ENCODE data around the gene RNF41.

RNF41 gene

DNA sequence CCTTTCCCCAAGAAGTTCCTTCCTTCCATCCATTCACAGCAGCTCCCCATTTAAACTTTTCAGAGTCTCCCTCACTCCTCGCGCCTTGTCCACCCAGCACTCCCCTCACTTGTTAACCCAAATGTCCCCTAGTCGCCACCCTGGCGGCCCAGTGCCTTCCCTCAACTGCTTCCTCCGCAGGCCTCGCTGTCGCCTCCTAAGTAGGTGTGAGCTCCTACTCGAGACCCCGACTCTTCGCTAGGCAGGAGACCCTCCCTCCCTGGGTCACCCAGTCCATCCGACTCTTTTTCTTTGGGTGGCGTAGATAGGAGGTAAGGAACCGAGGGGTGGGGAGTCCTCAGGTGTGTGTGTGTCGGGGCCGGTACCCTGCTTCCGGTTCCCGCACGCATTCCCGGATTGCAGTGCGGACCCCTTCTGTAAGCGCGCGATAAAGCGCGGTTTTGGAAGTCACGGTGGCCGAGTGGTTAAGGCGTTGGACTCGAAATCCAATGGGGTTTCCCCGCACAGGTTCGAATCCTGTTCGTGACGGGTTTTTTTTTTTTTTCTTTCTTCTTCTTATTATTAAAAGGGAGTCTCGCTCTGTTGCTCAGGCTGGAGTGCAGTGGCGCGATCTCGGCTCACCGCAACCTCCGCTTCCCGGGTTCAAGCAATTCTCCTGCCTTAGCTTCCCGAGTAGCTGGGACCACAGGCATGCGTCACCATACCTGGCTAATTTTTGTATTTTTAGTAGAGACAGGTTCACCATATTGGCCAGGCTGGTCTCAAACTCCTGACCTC, 31.6 kb downstream of the RNF41 start:
- Histone ChIP-seq H3K4me2 (ENCODE audit: low read length) (peak overlapping the region; percentile 85), H3K9me3 (ENCODE audit: control insufficient read depth, insufficient read depth, low read length) (no peaks in the 10 kb centered on the region), H3K4me3 (ENCODE audit: low read length) (peak overlapping the region; percentile 90), H3K36me3 (ENCODE audit: control insufficient read depth, low read length) (peaks cover 37% of the 10 kb centered on the region), H3K79me2 (ENCODE audit: control insufficient read depth, low read length) (peaks cover 37% of the 10 kb centered on the region), H3K27me3 (ENCODE audit: control insufficient read depth, low read length) (no peaks in the 10 kb centered on the region), H4K20me1 (ENCODE audit: control insufficient read depth, insufficient read depth, low read depth, low read length) (peaks cover 8% of the 10 kb centered on the region; the same call in 1 of the 2 replicates), H3K27ac (ENCODE audit: low read depth, low read length) (peak overlapping the region; percentile 77), H3K9me2 (replicated peaks; ENCODE audit: control insufficient read depth, low read length) (no peaks in the 10 kb centered on the region), H3K4me1 (ENCODE audit: control insufficient read depth, low read length) (peaks cover 42% of the 10 kb centered on the region), H3F3A (ENCODE audit: control insufficient read depth, insufficient read depth) (peaks cover 17% of the 10 kb centered on the region)
- no peak for TF ChIP-seq EZH2phosphoT487 (IDR thresholded peaks at IDR 0.05; ENCODE audit: borderline replicate concordance, low read length)
- TF ChIP-seq CTCF (IDR thresholded peaks at IDR 0.05; ENCODE audit: low read depth, low read length, poor library complexity, severe bottlenecking) = peak; percentile 26

- no peaks in the 10 kb centered on the region for H3K27me3 ChIP-seq (ENCODE audit: control insufficient read depth, low read length)
- H3K27ac ChIP-seq (ENCODE audit: low read depth, low read length) = peak within 1 kb of the TSS; percentile 77
- TF ChIP-seq EZH2phosphoT487 (IDR thresholded peaks at IDR 0.05; ENCODE audit: borderline replicate concordance, low read length) (no peak), CTCF (IDR thresholded peaks at IDR 0.05; ENCODE audit: low read depth, low read length, poor library complexity, severe bottlenecking) (peak; percentile 76)
Measured at GRCh38 chr12:56189099-56189917, 32.4 kb downstream of the RNF41 start, which contains the start of gene SMARCC2. Gene SMARCC2, minus strand, starts transcription at chr12:56189483. Its CDS starts 22 bp downstream, at chr12:56189461.

DNA sequence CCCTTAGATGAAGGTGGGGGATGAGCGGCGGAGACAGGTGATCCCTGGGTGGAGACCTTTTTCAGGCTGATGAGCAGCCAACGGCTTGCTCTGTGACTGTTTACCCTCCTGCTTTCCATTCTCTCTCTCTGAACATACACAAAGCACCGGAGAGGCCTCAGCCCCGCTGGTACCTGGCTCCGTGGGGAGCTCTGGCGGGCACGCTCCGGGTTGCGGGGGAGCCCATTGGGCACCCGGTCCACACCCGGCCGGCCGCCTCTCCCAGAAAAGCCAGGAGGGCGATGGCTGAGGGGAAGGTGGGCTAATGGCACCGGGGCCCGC, 33.0 kb downstream of the RNF41 start:
- Histone ChIP-seq H3K4me3 (ENCODE audit: low read length) (peak overlapping the region; percentile 97), H4K20me1 (ENCODE audit: control insufficient read depth, insufficient read depth, low read depth, low read length) (peaks cover 8% of the 10 kb centered on the region; the same call in 1 of the 2 replicates), H3K79me2 (ENCODE audit: control insufficient read depth, low read length) (peaks cover 42% of the 10 kb centered on the region), H3K4me2 (ENCODE audit: low read length) (peak overlapping the region; percentile 98), H3K9me2 (replicated peaks; ENCODE audit: control insufficient read depth, low read length) (no peaks in the 10 kb centered on the region), H3K4me1 (ENCODE audit: control insufficient read depth, low read length) (peaks cover 37% of the 10 kb centered on the region), H3K36me3 (ENCODE audit: control insufficient read depth, low read length) (peaks cover 51% of the 10 kb centered on the region), H3K9me3 (ENCODE audit: control insufficient read depth, insufficient read depth, low read length) (no peaks in the 10 kb centered on the region), H3K27ac (ENCODE audit: low read depth, low read length) (peak overlapping the region; percentile 57), H3F3A (ENCODE audit: control insufficient read depth, insufficient read depth) (peaks cover 11% of the 10 kb centered on the region), H3K27me3 (ENCODE audit: control insufficient read depth, low read length) (no peaks in the 10 kb centered on the region)
- no peak for TF ChIP-seq EZH2phosphoT487 (IDR thresholded peaks at IDR 0.05; ENCODE audit: borderline replicate concordance, low read length)
- no peak for TF ChIP-seq CTCF (IDR thresholded peaks at IDR 0.05; ENCODE audit: low read depth, low read length, poor library complexity, severe bottlenecking)

More at GRCh38 chr12:56189099-56189917, 32.4 kb downstream of the RNF41 start, which contains the start of gene SMARCC2:
- H3K9me3 ChIP-seq (ENCODE audit: control insufficient read depth, insufficient read depth, low read length) = no peaks in the 10 kb centered on the region
- peaks cover 39% of the 10 kb centered on the region for H3K4me1 ChIP-seq (ENCODE audit: control insufficient read depth, low read length)
- H3K9me2 ChIP-seq (replicated peaks; ENCODE audit: control insufficient read depth, low read length) = no peaks in the 10 kb centered on the region
- peaks cover 45% of the 10 kb centered on the region for H3K36me3 ChIP-seq (ENCODE audit: control insufficient read depth, low read length)
- H3K4me2 ChIP-seq (ENCODE audit: low read length) = peak within 1 kb of the TSS; percentile 98
- H3F3A ChIP-seq (ENCODE audit: control insufficient read depth, insufficient read depth) = peaks cover 12% of the 10 kb centered on the region
- H3K79me2 ChIP-seq (ENCODE audit: control insufficient read depth, low read length) = peaks cover 40% of the 10 kb centered on the region
- H4K20me1 ChIP-seq (ENCODE audit: control insufficient read depth, insufficient read depth, low read depth, low read length) = peaks cover 8% of the 10 kb centered on the region; the same call in 1 of the 2 replicates
- peak within 1 kb of the TSS; percentile 97 for H3K4me3 ChIP-seq (ENCODE audit: low read length)
